H1 (cell line): Measurements from ENCODE around the gene SLC39A10. TPM values are rescaled to one million over a fixed set of nuclear protein-coding genes. Genes with fewer than 3 reads are reported as not detected.

Experiments
- CTCF ChIA-PET: fragments of 300-600 bp; sonication (Branson Sonifier 250); formaldehyde crosslinking; loops from one replicate; lab custom pipeline; 2021; ENCODE audit not compliant: partially characterized antibody; lab: Charles Lee
- POLR2A ChIA-PET: fragments of 300-600 bp; sonication (Branson Sonifier 250); formaldehyde crosslinking; loops from one replicate; lab custom pipeline; 2021; ENCODE audit warnings: inconsistent platforms; ENCODE audit not compliant: partially characterized antibody; lab: Charles Lee
- DNase-seq, 2 experiments: peaks; one replicate each; pipeline versions ENCODE4 v3.0.0 to v3.0.0-alpha.2; 2010 to 2022; ENCODE audit warnings: low spot score in 2 of 2, low read depth in 1 of 2, mixed read lengths in 1 of 2
- FAIRE-seq: peaks from 2 replicates; lab custom pipeline; 2011; peaks lifted over from hg19 to GRCh38; lab: Jason Lieb, UNC
- H2AFZ ChIP-seq: 2 replicates; pipeline ENCODE4 v1.8.1; 2012; ENCODE audit warnings: low read length, inconsistent platforms
- H2AK5ac ChIP-seq: 2 replicates; pipeline ENCODE4 v1.6.1; 2013; ENCODE audit warnings: low read depth, low read length
- H2BK120ac ChIP-seq: replicated peaks from 2 replicates; pipeline ENCODE3; 2013; ENCODE audit warnings: low read depth, low read length, inconsistent platforms
- H2BK12ac ChIP-seq: 2 replicates; pipeline ENCODE4 v1.6.1; 2013; ENCODE audit warnings: low read depth, low read length
- H2BK15ac ChIP-seq: 2 replicates; pipeline ENCODE4 v1.6.1; 2013; ENCODE audit warnings: low read length
- H2BK20ac ChIP-seq: 2 replicates; pipeline ENCODE4 v1.6.1; 2013; ENCODE audit warnings: low read length
- H2BK5ac ChIP-seq: 2 replicates; pipeline ENCODE4 v1.6.1; 2013; ENCODE audit warnings: low read depth, low read length
- H3K14ac ChIP-seq: 2 replicates; pipeline ENCODE4 v1.6.1; 2013; ENCODE audit warnings: inconsistent platforms; ENCODE audit not compliant: insufficient read length
- H3K18ac ChIP-seq: 2 replicates; pipeline ENCODE4 v1.6.1; 2013; ENCODE audit warnings: low read length; ENCODE audit errors: extremely low read depth
- H3K23ac ChIP-seq: 2 replicates; pipeline ENCODE4 v1.6.1; 2013; ENCODE audit warnings: inconsistent platforms; ENCODE audit not compliant: insufficient read length
- H3K23me2 ChIP-seq: 2 replicates; pipeline ENCODE4 v1.6.1; 2013; ENCODE audit warnings: low read depth, low read length
- H3K27ac ChIP-seq: 2 replicates; pipeline ENCODE4 v1.6.1; 2011; ENCODE audit warnings: low read depth, low read length, inconsistent platforms
- H3K27me3 ChIP-seq, 4 experiments: replicated peaks in 1 of 4; 1 replicate in 1 of 4; 2 replicates in 3 of 4; pipeline versions ENCODE4 v1.6.1 to v1.8.1; 2011 to 2013; ENCODE audit warnings: low read length in 3 of 4, mild to moderate bottlenecking in 3 of 4, inconsistent platforms in 2 of 4, mixed read lengths in 2 of 4, moderate library complexity in 1 of 4; ENCODE audit not compliant: control insufficient read depth in 3 of 4, insufficient read depth in 3 of 4; ENCODE audit errors: extremely low read depth in 1 of 4
- H3K36me3 ChIP-seq, 4 experiments: 2 replicates each; pipeline versions ENCODE4 v1.6.1 to v1.8.1; 2011 to 2013; ENCODE audit warnings: mild to moderate bottlenecking in 4 of 4, low read length in 3 of 4, moderate library complexity in 2 of 4, control low read depth in 1 of 4, inconsistent platforms in 1 of 4; ENCODE audit not compliant: insufficient read depth in 4 of 4, control insufficient read depth in 2 of 4
- H3K4ac ChIP-seq: replicated peaks from 2 replicates; pipeline ENCODE3; 2013; ENCODE audit warnings: low read length, low read depth, mixed read lengths, inconsistent platforms; ENCODE audit not compliant: insufficient read length
- H3K4me1 ChIP-seq, 4 experiments: replicated peaks in 1 of 4; 1 replicate in 1 of 4; 2 replicates in 3 of 4; pipeline versions ENCODE4 v1.6.1 to v1.8.1; 2011 to 2013; ENCODE audit warnings: low read length in 3 of 4, inconsistent platforms in 2 of 4, mixed read lengths in 1 of 4; ENCODE audit not compliant: insufficient read depth in 4 of 4, control insufficient read depth in 3 of 4
- H3K4me2 ChIP-seq, 2 experiments: 2 replicates each; pipeline versions ENCODE4 v1.6.1 to v1.8.1; 2011 to 2013; ENCODE audit warnings: low read depth in 2 of 2, low read length in 2 of 2, control low read depth in 1 of 2, inconsistent platforms in 1 of 2, mild to moderate bottlenecking in 1 of 2; ENCODE audit not compliant: insufficient read depth in 1 of 2
- H3K4me3 ChIP-seq, 4 experiments: fragments of 200-600, 300-600 bp in 1 of 4; sonication (generic), shearing (Covaris generic), sonication (Bioruptor Twin) in 1 of 4; 2 replicates each; pipeline versions ENCODE4 v1.5.1 to v1.8.1; 2011 to 2016; ENCODE audit warnings: low read length in 4 of 4, low read depth in 3 of 4, control low read depth in 2 of 4, inconsistent platforms in 2 of 4, mild to moderate bottlenecking in 2 of 4, mixed read lengths in 1 of 4, moderate library complexity in 1 of 4; ENCODE audit not compliant: insufficient read depth in 2 of 4; ENCODE audit errors: extremely low read depth in 1 of 4
- H3K56ac ChIP-seq: replicated peaks from 2 replicates; pipeline ENCODE3; 2013; ENCODE audit warnings: low read depth, mild to moderate bottlenecking, mixed read lengths, low read length, inconsistent platforms; ENCODE audit not compliant: insufficient read length
- H3K79me1 ChIP-seq: 2 replicates; pipeline ENCODE4 v1.6.1; 2013; ENCODE audit warnings: low read depth, low read length, control low read depth
- H3K79me2 ChIP-seq, 2 experiments: 2 replicates each; pipeline versions ENCODE4 v1.6.1 to v1.8.1; 2012 to 2013; ENCODE audit warnings: low read length in 2 of 2, mild to moderate bottlenecking in 2 of 2, inconsistent platforms in 1 of 2; ENCODE audit not compliant: insufficient read depth in 2 of 2, control insufficient read depth in 1 of 2
- H3K9ac ChIP-seq, 4 experiments: replicated peaks in 1 of 4; 1 replicate in 1 of 4; 2 replicates in 3 of 4; pipeline versions ENCODE4 v1.6.1 to v1.8.1; 2011 to 2013; ENCODE audit warnings: low read depth in 3 of 4, low read length in 3 of 4, control low read depth in 2 of 4, mild to moderate bottlenecking in 2 of 4, moderate library complexity in 2 of 4, inconsistent platforms in 1 of 4; ENCODE audit errors: extremely low read depth in 1 of 4
- H3K9me3 ChIP-seq, 2 experiments: 2 replicates each; pipeline versions ENCODE4 v1.6.1 to v1.8.1; 2012 to 2013; ENCODE audit warnings: mild to moderate bottlenecking in 2 of 2, moderate library complexity in 2 of 2, control low read depth in 1 of 2, inconsistent platforms in 1 of 2, low read depth in 1 of 2, low read length in 1 of 2, mixed read lengths in 1 of 2; ENCODE audit not compliant: insufficient read depth in 2 of 2
- H4K20me1 ChIP-seq, 2 experiments: replicated peaks in 1 of 2; 2 replicates each; pipeline versions ENCODE3 to v1.8.1; 2011 to 2013; ENCODE audit warnings: inconsistent platforms in 2 of 2, low read length in 2 of 2, mild to moderate bottlenecking in 1 of 2; ENCODE audit not compliant: insufficient read depth in 2 of 2, control insufficient read depth in 1 of 2
- H4K5ac ChIP-seq: 2 replicates; pipeline ENCODE4 v1.6.1; 2013; ENCODE audit warnings: low read length, low read depth, mixed read lengths, inconsistent platforms; ENCODE audit not compliant: insufficient read length
- H4K8ac ChIP-seq: 2 replicates; pipeline ENCODE4 v1.8.0; 2013; ENCODE audit warnings: mild to moderate bottlenecking, moderate library complexity, low read length, inconsistent platforms; ENCODE audit not compliant: insufficient read depth; ENCODE audit errors: extremely low read depth
- H4K91ac ChIP-seq: replicated peaks from 2 replicates; pipeline ENCODE3; 2013; ENCODE audit warnings: low read length, mixed read lengths, inconsistent platforms; ENCODE audit not compliant: insufficient read length
- BACH1 ChIP-seq: IDR thresholded peaks from 2 replicates; pipeline ENCODE4 v1.6.1; 2012; ENCODE audit warnings: low read length, improper control_type of control experiment
- HDAC6 ChIP-seq: IDR thresholded peaks from one replicate; pipeline ENCODE4 v1.7.1; 2012; ENCODE audit warnings: low read depth, mild to moderate bottlenecking, inconsistent platforms, low read length, moderate library complexity
- MAFK ChIP-seq: IDR thresholded peaks from 2 replicates; pipeline ENCODE4 v1.6.1; 2012; ENCODE audit warnings: low read depth, mild to moderate bottlenecking, improper control_type of control experiment, low read length
- NANOG ChIP-seq: IDR thresholded peaks from 2 replicates; pipeline ENCODE4 v1.6.1; 2011; ENCODE audit warnings: low read length, low read depth, mild to moderate bottlenecking, inconsistent platforms; ENCODE audit not compliant: insufficient read depth, poor library complexity, severe bottlenecking
- NRF1 ChIP-seq: IDR thresholded peaks from 2 replicates; pipeline ENCODE4 v1.6.1; 2011; ENCODE audit warnings: mild to moderate bottlenecking, low read depth, low read length, improper control_type of control experiment
- RAD21 ChIP-seq, 2 experiments: IDR thresholded peaks in 1 of 2; conservative IDR thresholded peaks in 1 of 2; 2 replicates each; pipeline ENCODE4 v1.6.1; 2011; ENCODE audit warnings: low read depth in 2 of 2, low read length in 2 of 2, improper control_type of control experiment in 1 of 2, inconsistent platforms in 1 of 2, mild to moderate bottlenecking in 1 of 2, moderate library complexity in 1 of 2
- RFX5 ChIP-seq: IDR thresholded peaks from 2 replicates; pipeline ENCODE4 v1.6.1; 2011; ENCODE audit warnings: low read depth, low read length, improper control_type of control experiment, borderline replicate concordance
- RNF2 ChIP-seq: fragments of 200-900, 300-1000 bp; sonication (generic); IDR thresholded peaks from 2 replicates; pipeline ENCODE4 v1.7.1; 2016; ENCODE audit warnings: borderline replicate concordance, low read depth, mild to moderate bottlenecking, antibody characterized with exemption, low read length; ENCODE audit not compliant: poor library complexity, severe bottlenecking; ENCODE audit errors: missing control alignments
- SAP30 ChIP-seq: fragments of 300-600 bp; sonication (generic); IDR thresholded peaks from 2 replicates; pipeline ENCODE4 v1.7.1; 2012; ENCODE audit warnings: low read length, moderate library complexity, mild to moderate bottlenecking, inconsistent platforms; ENCODE audit not compliant: insufficient read depth, insufficient replicate concordance
- SP1 ChIP-seq: IDR thresholded peaks from 2 replicates; pipeline ENCODE4 v1.6.1; 2011; ENCODE audit warnings: low read depth, low read length
- ZNF274 ChIP-seq: IDR thresholded peaks from 2 replicates; pipeline ENCODE4 v1.7.0; 2012; ENCODE audit warnings: low read length, borderline replicate concordance; ENCODE audit errors: extremely low read depth
- WGBS, 2 experiments: shearing (Covaris generic) in 1 of 2; methylation state at CpG; one replicate each; pipeline versions ENCODE4 v1.1.6 to v1.1.7; 2013 to 2015; ENCODE audit warnings: low lambda C conversion rate in 2 of 2, mixed read lengths in 2 of 2, inconsistent platforms in 1 of 2, low coverage in 1 of 2, missing lambda C conversion rate in 1 of 2; ENCODE audit not compliant: insufficient replicate concordance in 2 of 2, insufficient coverage in 1 of 2, insufficient read length in 1 of 2; ENCODE audit errors: extremely low coverage in 1 of 2, missing lambda C conversion rate in 1 of 2; 5-methylcytosine and 5-hydroxymethylcytosine counted together
- polyA plus RNA-seq, 7 experiments: library from polyadenylated mRNA; depleted of rRNA in 3 of 7; stranded (reverse) in 5 of 7; unstranded in 2 of 7; fragments of >200 nt in 5 of 7; fragments of 200-250 nt in 2 of 7; gene quantifications; 1 replicate in 5 of 7; 2 replicates in 1 of 7; 4 replicates in 1 of 7; pipeline versions ENCODE4 v1.2.1 to v1.2.3, GENCODE V29; 2011 to 2013; ENCODE audit warnings: missing spikeins in 2 of 7, mixed read lengths in 2 of 7
- total RNA-seq: library from RNA; stranded (reverse); fragmentation: NEBNext Ultra II Directional; extraction: Animal tissue kit (Norgen Biotek cat#: 25700); gene quantifications from 2 replicates; pipeline ENCODE4 v1.2.1, GENCODE V29; 2021
- TF ChIP-seq, protein P1 (sequence below): IDR thresholded peaks from 2 replicates; pipeline ENCODE4 v1.6.1; 2011; ENCODE audit warnings: low read length, improper control_type of control experiment

Gene SLC39A10
- total and polyA plus RNA-seq, 2 of the 8 experiments (the other 6 are each of a cell fraction or from before 2014, with no cell fraction given): 68.1 to 234 TPM

DNA sequence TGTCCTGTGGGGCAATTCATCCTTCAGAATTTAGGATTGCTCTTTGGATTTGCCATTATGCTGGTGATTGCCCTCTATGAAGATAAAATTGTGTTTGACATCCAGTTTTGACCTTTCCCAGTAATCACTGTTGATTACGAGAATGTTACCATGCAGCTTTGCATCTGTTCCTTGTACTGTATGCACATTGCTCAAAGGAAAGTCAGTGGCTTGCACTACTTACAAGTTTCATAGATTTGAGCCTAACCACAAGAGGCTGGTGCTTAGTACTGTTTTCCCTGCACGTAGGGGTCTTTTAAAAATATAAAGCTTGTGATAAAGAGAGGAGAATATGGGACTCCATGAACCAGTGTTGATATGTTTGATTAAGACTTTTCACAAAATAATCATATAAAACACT, 77.9 kb downstream of the SLC39A10 start:
- Histone ChIP-seq H3K23ac (no peak overlapping the region), H3K23me2 (no peaks in the 10 kb centered on the region), H4K91ac (no peak overlapping the region), H3K18ac (no peak overlapping the region), H2BK12ac (no peak overlapping the region), H2BK120ac (no peak overlapping the region), H3K9me3 (no peaks in the 10 kb centered on the region), H3K56ac (no peak overlapping the region), H3K36me3 (peaks cover 2 to 38% (median 23%) of the 10 kb centered on the region in 4 experiments; a peak in 7 of 8 replicates), H2AK5ac (no peak overlapping the region), H3K9ac (no peak overlapping the region), H3K4ac (no peak overlapping the region), H3K27me3 (no peaks in the 10 kb centered on the region), H3K4me3 (no peak overlapping the region), H2BK20ac (no peak overlapping the region), H3K79me2 (no peaks in the 10 kb centered on the region), H3K4me1 (no peaks in the 10 kb centered on the region), H2AFZ (no peak overlapping the region), H4K8ac (no peak overlapping the region), H4K5ac (no peak overlapping the region), H3K79me1 (no peaks in the 10 kb centered on the region), H3K27ac (no peak overlapping the region), H3K14ac (no peak overlapping the region), H2BK15ac (no peak overlapping the region), H3K4me2 (no peak overlapping the region), H2BK5ac (no peak overlapping the region), H4K20me1 (no peaks in the 10 kb centered on the region)
- DNase-seq: no peak
- FAIRE-seq: no peak
- 92% methylated on average over 2 of the region's 2 CpGs; no CpG with 5 or more reads in 1 of the 2 experiments for WGBS, 2 experiments
- ChIA-PET CTCF (interaction anchor here (0.9 to 1.2 kb wide), 2 partner anchors 9 to 32 kb away, joined by 3 to 4 read pairs; no protein-coding TSS in a partner anchor), POLR2A (no interaction called here)
- TF ChIP-seq RNF2 (no peak), NRF1 (no peak), RAD21 (IDR thresholded peaks at IDR 0.05 in 1 of 2, conservative IDR thresholded peaks at IDR 0.05 in 1 of 2; ENCODE audit: low read depth in 2 of 2, low read length in 2 of 2) (no peak), SAP30 (no peak), BACH1 (no peak), MAFK (no peak), SP1 (no peak), NANOG (no peak), ZNF274 (no peak), RFX5 (no peak), HDAC6 (no peak)
- TF ChIP-seq, protein P1, sequence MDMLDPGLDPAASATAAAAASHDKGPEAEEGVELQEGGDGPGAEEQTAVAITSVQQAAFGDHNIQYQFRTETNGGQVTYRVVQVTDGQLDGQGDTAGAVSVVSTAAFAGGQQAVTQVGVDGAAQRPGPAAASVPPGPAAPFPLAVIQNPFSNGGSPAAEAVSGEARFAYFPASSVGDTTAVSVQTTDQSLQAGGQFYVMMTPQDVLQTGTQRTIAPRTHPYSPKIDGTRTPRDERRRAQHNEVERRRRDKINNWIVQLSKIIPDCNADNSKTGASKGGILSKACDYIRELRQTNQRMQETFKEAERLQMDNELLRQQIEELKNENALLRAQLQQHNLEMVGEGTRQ: no peak
